ENCODE results near the gene PHACTR2.

GRCh38 chr6:143721642-143722041 is 43.9 kb downstream of the PHACTR2 start:
- TF ChIP-seq POLR2A (IDR thresholded peaks at IDR 0.05), result no peak
- no peak for TF ChIP-seq EP300 (IDR thresholded peaks at IDR 0.05)
- no peak for TF ChIP-seq CTCF (IDR thresholded peaks at IDR 0.05)

Data from ovary (tissue), 3 donors.